Measurements from ENCODE around the gene PHETA1. TPM values are rescaled to one million over a fixed set of nuclear protein-coding genes. Genes with fewer than 3 reads are reported as not detected.
A peak's percentile ranks its signal among the peaks of the same experiment; 100 is the strongest.

The PHETA1 gene, protein sequence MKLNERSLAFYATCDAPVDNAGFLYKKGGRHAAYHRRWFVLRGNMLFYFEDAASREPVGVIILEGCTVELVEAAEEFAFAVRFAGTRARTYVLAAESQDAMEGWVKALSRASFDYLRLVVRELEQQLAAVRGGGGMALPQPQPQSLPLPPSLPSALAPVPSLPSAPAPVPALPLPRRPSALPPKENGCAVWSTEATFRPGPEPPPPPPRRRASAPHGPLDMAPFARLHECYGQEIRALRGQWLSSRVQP
- total RNA-seq = 1 to 10 TPM; 4.7 to 6.4 TPM
- 1 to 10 TPM in 1 of 2 donors, under 1 TPM in 1; 0.24 to 1.4 TPM for polyA plus RNA-seq

DNA sequence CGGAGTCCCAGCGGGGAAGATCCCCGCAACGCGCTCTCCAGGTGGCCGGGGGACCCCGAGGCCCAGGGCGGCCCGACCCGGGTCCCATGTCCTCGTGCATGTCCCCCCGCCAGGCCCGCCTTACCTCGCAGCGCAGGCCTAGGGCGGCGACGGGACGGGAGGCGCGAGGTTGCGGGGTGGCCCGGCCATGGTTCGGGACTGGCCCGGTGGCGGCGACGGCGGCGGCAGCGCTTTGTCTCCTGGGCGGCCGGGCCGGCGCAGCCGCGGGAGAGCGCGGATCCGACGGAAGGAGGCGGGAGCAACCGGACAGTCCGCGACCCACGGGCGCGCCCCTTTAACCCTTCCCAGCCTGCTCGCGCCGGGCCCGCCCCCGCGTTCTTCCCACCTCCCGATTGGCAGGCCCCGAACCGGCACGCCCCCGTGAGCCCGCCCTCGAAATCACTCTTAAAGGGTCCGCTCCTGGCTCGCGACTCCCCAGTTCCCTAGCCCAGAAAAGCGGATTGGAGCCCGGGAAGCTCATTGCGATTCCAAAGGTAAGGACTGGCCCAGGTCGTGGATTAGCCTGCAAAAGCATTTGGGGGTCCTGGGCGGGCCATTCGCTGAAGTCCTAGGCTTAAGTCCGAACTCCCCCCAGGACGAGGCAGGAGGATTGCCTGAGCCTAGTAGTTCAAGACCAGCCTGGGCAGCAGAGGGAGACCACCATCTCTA is at the start of gene PHETA1:
Gene PHETA1, minus strand, starts transcription at position 308 of the 708 bp plus-strand sequence. CDS start 5,668 bp downstream, outside the sequence.
- H3K36me3 Mint-ChIP-seq = peaks cover 0 to 2% of the 10 kb centered on the region in 2 donors
- no peaks in the 10 kb centered on the region for H3K27me3 ChIP-seq (ENCODE audit: insufficient read depth, low read length)
- H3K9me3 ChIP-seq (ENCODE audit: control insufficient read depth in 1 of 2, low read length in 2 of 2) = no peaks in the 10 kb centered on the region
- peak within 1 kb of the TSS in 5 of 7 donors; percentile 65 to 84 (median 73) for H3K27ac Mint-ChIP-seq
- peaks cover 23% of the 10 kb centered on the region for H3K4me1 ChIP-seq (ENCODE audit: insufficient read depth, low read length)
- peak within 1 kb of the TSS; percentile 83 to 89 (median 88) for H3K4me3 Mint-ChIP-seq
- peak; percentile 51 to 66 (median 54) for DNase-seq
- H3K36me3 ChIP-seq (ENCODE audit: insufficient read depth, low read length) = no peaks in the 10 kb centered on the region
- H3K4me1 Mint-ChIP-seq = peaks cover 14 to 30% (median 19%) of the 10 kb centered on the region in 4 donors
- ChIA-PET POLR2A (ENCODE audit: partially characterized antibody) (interaction anchor here (0.7 to 1.1 kb wide), 2 partner anchors 28 to 83 kb away, joined by 3 to 4 read pairs; no protein-coding TSS in a partner anchor), CTCF (ENCODE audit: partially characterized antibody) (interaction anchor here (2.3 kb wide), 2 partner anchors 28 to 83 kb away, joined by 8 to 11 read pairs; no protein-coding TSS in a partner anchor)
- no peaks in the 10 kb centered on the region for H3K9me3 Mint-ChIP-seq
- peaks cover 0 to 3% of the 10 kb centered on the region in 2 donors for H3K27me3 Mint-ChIP-seq
- intact Hi-C loops (cut with micrococcal nuclease) = no loop called here
- H3K4me3 ChIP-seq (ENCODE audit: low read length in 2 of 2) = peak within 1 kb of the TSS; percentile 47 to 54
- H3K27ac ChIP-seq (ENCODE audit: low read depth, low read length) = peak within 1 kb of the TSS; percentile 31

DNA sequence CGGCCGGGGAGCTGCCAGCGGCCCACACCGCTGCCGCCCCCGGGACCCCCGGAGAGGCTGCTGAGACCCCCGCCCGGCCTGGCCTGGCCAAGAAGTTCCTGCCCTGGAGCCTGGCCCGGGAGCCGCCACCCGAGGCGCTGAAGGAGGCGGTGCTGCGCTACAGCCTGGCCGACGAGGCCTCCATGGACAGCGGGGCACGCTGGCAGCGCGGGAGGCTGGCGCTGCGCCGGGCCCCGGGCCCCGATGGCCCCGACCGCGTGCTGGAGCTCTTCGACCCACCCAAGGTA is 49.6 kb upstream of the PHETA1 start:
- Histone ChIP-seq H3K4me1 (ENCODE audit: insufficient read depth, low read length) (peaks cover 18% of the 10 kb centered on the region), H3K27me3 (ENCODE audit: insufficient read depth, low read length) (no peaks in the 10 kb centered on the region), H3K9me3 (ENCODE audit: control insufficient read depth in 1 of 2, low read length in 2 of 2) (no peaks in the 10 kb centered on the region), H3K4me3 (ENCODE audit: low read length in 2 of 2) (no peak overlapping the region), H3K36me3 (ENCODE audit: insufficient read depth, low read length) (peaks cover 21% of the 10 kb centered on the region), H3K27ac (ENCODE audit: low read depth, low read length) (no peak overlapping the region)
- no peak for DNase-seq
- ChIA-PET CTCF (ENCODE audit: partially characterized antibody) (interaction anchor here (0.9 to 1.9 kb wide), 3 partner anchors 14 to 33 kb away, joined by 4 to 8 read pairs (median 5); no protein-coding TSS in a partner anchor), POLR2A (ENCODE audit: partially characterized antibody) (interaction anchor here (1.3 to 14.7 kb wide), 2 partner anchors 9 to 33 kb away, joined by 4 to 258 read pairs; partner anchors contain the start of gene SH2B3)
- Mint-ChIP-seq H3K36me3 (peaks cover 10 to 53% of the 10 kb centered on the region in 2 donors), H3K9me3 (peaks cover 0 to 4% (median 0%) of the 10 kb centered on the region in 8 donors), H3K4me3 (no peak overlapping the region), H3K27ac (no peak overlapping the region), H3K27me3 (no peaks in the 10 kb centered on the region), H3K4me1 (peaks cover 24 to 54% (median 40%) of the 10 kb centered on the region in 4 donors)
- intact Hi-C loops (cut with micrococcal nuclease) = no loop called here

DNA sequence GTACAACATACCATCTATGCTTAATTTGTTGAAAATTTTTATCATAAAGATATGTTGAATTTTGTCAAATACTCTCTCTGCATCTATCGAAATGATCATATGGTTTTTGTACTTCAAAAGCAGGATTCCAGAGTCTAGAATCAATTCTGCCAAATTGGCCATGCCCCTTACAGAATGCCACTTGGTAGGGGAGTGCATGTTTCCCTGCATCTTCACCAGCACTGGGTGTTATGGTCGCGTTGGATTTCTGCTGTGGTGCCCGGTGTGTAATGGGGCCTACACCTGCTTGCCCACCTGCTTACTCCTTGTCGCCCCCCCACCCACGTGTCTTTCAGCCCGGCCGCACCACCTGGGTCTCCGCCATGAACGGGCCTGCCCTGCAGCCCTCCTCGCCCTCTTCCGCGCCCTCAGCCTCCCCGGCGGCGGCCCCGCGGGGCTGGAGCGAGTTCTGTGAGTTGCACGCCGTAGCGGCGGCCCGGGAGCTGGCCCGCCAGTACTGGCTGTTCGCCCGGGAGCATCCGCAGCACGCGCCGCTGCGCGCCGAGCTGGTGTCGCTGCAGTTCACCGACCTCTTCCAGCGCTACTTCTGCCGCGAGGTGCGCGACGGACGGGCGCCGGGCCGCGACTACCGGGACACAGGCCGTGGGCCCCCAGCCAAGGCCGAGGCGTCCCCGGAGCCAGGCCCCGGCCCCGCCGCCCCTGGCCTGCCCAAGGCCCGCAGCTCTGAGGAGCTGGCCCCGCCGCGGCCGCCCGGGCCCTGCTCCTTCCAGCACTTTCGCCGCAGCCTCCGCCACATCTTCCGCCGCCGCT is 49.1 kb upstream of the PHETA1 start:
- no peaks in the 10 kb centered on the region for H3K27me3 ChIP-seq (ENCODE audit: insufficient read depth, low read length)
- Mint-ChIP-seq H3K4me3 (no peak overlapping the region), H3K4me1 (peaks cover 30 to 57% (median 44%) of the 10 kb centered on the region in 4 donors), H3K27me3 (no peaks in the 10 kb centered on the region), H3K36me3 (peaks cover 10 to 58% of the 10 kb centered on the region in 2 donors), H3K27ac (peak overlapping the region in 1 of 7 donors; percentile 29), H3K9me3 (peaks cover 0 to 4% (median 0%) of the 10 kb centered on the region in 8 donors)
- POLR2A ChIA-PET (ENCODE audit: partially characterized antibody) = interaction anchor here (14.7 kb wide), 1 partner anchor 8 kb away, joined by 258 read pairs; the partner anchor contains the start of gene SH2B3
- no peak for DNase-seq
- H3K9me3 ChIP-seq (ENCODE audit: control insufficient read depth in 1 of 2, low read length in 2 of 2) = no peaks in the 10 kb centered on the region
- CTCF ChIA-PET (ENCODE audit: partially characterized antibody) = interaction anchor here (0.9 to 1.9 kb wide), 3 partner anchors 13 to 33 kb away, joined by 4 to 8 read pairs (median 5); no protein-coding TSS in a partner anchor
- intact Hi-C loops (cut with micrococcal nuclease) = no loop called here
- no peak overlapping the region for H3K4me3 ChIP-seq (ENCODE audit: low read length in 2 of 2)
- H3K4me1 ChIP-seq (ENCODE audit: insufficient read depth, low read length) = peaks cover 23% of the 10 kb centered on the region
- no peak overlapping the region for H3K27ac ChIP-seq (ENCODE audit: low read depth, low read length)
- peaks cover 21% of the 10 kb centered on the region for H3K36me3 ChIP-seq (ENCODE audit: insufficient read depth, low read length)

DNA sequence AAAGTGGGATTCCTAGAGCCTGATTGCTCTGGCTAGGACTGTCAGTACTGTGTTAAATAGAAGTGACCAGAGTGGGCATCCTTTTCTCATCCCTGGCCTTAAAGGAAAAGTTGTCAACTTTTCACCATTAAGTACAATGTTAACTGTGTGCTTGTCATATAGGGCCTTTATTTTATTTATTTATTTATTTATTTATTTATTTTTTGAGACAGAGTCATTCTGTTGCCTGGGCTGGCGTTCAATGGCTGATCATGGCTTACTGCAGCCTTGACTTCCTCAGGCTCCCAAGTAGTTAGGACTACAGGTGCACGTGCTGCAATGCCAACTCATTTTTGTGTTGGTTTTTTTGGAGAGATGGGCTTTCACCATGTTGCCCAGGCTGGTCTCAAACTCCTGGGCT is 48.4 kb upstream of the PHETA1 start:
- peaks cover 10 to 57% of the 10 kb centered on the region in 2 donors for H3K36me3 Mint-ChIP-seq
- CTCF ChIA-PET (ENCODE audit: partially characterized antibody) = no interaction called here
- H3K27ac Mint-ChIP-seq = peak overlapping the region in 6 of 7 donors; percentile 9 to 79 (median 56)

DNA sequence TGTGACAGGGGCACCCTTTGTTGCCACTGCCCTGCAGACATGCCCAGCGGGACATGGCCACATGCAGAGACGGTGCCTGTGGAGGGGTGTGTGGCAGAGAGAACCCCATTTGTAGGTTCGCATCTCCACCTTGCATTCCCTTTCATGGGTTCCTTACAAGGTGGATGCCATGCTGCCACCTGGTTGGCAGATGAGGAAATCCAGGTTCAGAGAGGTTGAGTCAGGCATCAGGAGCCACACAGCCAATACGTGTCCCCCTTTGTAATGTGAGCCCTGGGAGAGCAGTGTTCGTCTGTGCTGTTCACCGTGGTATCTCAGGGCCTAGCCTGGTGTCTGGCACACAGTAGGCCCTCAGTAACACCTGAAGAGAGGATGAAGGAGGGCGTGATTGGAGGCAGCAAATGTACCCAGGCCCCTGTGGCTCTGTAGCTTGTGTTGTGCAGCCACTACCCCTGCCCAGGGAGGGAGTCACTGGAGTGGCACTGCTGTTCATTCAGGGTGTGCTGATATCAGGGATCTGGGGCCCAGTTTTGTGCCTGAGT is 45.9 kb upstream of the PHETA1 start:
- Histone ChIP-seq H3K27me3 (ENCODE audit: insufficient read depth, low read length) (no peaks in the 10 kb centered on the region), H3K36me3 (ENCODE audit: insufficient read depth, low read length) (peaks cover 6% of the 10 kb centered on the region), H3K4me1 (ENCODE audit: insufficient read depth, low read length) (peaks cover 55% of the 10 kb centered on the region), H3K27ac (ENCODE audit: low read depth, low read length) (no peak overlapping the region), H3K4me3 (ENCODE audit: low read length in 2 of 2) (no peak overlapping the region), H3K9me3 (ENCODE audit: control insufficient read depth in 1 of 2, low read length in 2 of 2) (no peaks in the 10 kb centered on the region)
- Mint-ChIP-seq H3K27ac (peak overlapping the region; percentile 73 to 93 (median 86)), H3K9me3 (peaks cover 0 to 4% (median 0%) of the 10 kb centered on the region in 8 donors), H3K4me3 (peak overlapping the region in 4 of 8 donors; percentile 17 to 43 (median 32)), H3K4me1 (peaks cover 36 to 70% (median 57%) of the 10 kb centered on the region in 4 donors), H3K36me3 (peaks cover 4 to 43% of the 10 kb centered on the region in 2 donors), H3K27me3 (no peaks in the 10 kb centered on the region)
- POLR2A ChIA-PET (ENCODE audit: partially characterized antibody) = interaction anchor here (15.0 to 22.3 kb wide), 2 partner anchors 10 to 31 kb away, joined by 258 to 683 read pairs; no protein-coding TSS in a partner anchor
- intact Hi-C loops (cut with micrococcal nuclease) = no loop called here
- no peak for DNase-seq
- CTCF ChIA-PET (ENCODE audit: partially characterized antibody) = interaction anchor here (5.3 to 23.0 kb wide), 2 partner anchors 11 to 37 kb away, joined by 42 to 1282 read pairs; no protein-coding TSS in a partner anchor

More for the DNA sequence above, 48.4 kb upstream of the PHETA1 start:
- H3K4me3 ChIP-seq (ENCODE audit: low read length in 2 of 2) = no peak overlapping the region
- no peak overlapping the region for H3K4me3 Mint-ChIP-seq
- H3K4me1 ChIP-seq (ENCODE audit: insufficient read depth, low read length) = peaks cover 30% of the 10 kb centered on the region
- no peaks in the 10 kb centered on the region for H3K9me3 ChIP-seq (ENCODE audit: control insufficient read depth in 1 of 2, low read length in 2 of 2)
- no peak for DNase-seq
- H3K9me3 Mint-ChIP-seq = peaks cover 0 to 4% (median 0%) of the 10 kb centered on the region in 8 donors
- POLR2A ChIA-PET (ENCODE audit: partially characterized antibody) = interaction anchor here (15.0 to 22.3 kb wide), 2 partner anchors 8 to 29 kb away, joined by 258 to 683 read pairs; no protein-coding TSS in a partner anchor
- no peak overlapping the region for H3K27ac ChIP-seq (ENCODE audit: low read depth, low read length)
- peaks cover 36 to 60% (median 47%) of the 10 kb centered on the region in 4 donors for H3K4me1 Mint-ChIP-seq
- H3K27me3 Mint-ChIP-seq = no peaks in the 10 kb centered on the region
- intact Hi-C loops (cut with micrococcal nuclease) = no loop called here
- H3K36me3 ChIP-seq (ENCODE audit: insufficient read depth, low read length) = peaks cover 21% of the 10 kb centered on the region
- no peaks in the 10 kb centered on the region for H3K27me3 ChIP-seq (ENCODE audit: insufficient read depth, low read length)

DNA sequence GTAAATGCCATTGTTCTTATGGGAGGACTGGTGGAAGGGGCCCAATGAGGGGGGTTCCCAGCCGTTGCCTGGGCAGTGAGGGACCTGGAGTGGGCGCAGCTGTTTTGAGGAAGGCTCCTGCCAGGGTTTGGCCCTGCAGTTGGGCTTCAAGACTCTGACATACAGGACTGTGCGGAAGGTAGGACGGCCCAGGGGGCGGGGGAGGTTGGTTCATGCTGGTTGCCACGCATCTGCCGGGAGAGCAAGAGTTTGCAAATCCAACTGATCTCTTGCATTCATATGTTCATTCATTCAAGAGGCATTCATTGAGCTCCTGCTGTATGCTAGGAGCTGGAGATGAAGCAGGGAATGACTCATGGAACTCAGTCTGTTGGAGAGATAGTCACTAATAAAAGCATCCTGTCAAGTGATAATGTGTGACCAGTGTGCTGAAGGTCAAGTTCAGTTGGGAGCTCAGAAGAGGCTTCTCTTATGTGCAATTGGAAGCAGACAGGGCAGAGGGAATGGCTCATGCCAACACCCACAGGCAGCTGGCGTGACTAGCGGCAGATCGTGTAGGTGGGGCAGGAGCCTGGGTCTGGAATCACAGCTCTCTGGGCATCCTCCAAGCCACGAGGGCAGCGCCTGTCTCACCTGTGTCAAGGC is 44.7 kb upstream of the PHETA1 start:
- Mint-ChIP-seq H3K9me3 (peaks cover 0 to 4% (median 0%) of the 10 kb centered on the region in 8 donors), H3K4me3 (peak overlapping the region in 6 of 8 donors; percentile 19 to 87 (median 56)), H3K27me3 (no peaks in the 10 kb centered on the region), H3K27ac (peak overlapping the region; percentile 93 to 98 (median 93)), H3K4me1 (peaks cover 42 to 81% (median 68%) of the 10 kb centered on the region in 4 donors), H3K36me3 (peaks cover 4 to 38% of the 10 kb centered on the region in 2 donors)
- intact Hi-C loops (cut with micrococcal nuclease) = no loop called here
- peak overlapping the region; percentile 97 for H3K27ac ChIP-seq (ENCODE audit: low read depth, low read length)
- CTCF ChIA-PET (ENCODE audit: partially characterized antibody) = interaction anchor here (1.1 to 23.0 kb wide), 7 partner anchors 10 to 38 kb away, joined by 5 to 1282 read pairs (median 19); no protein-coding TSS in a partner anchor
- POLR2A ChIA-PET (ENCODE audit: partially characterized antibody) = interaction anchor here (15.0 to 22.3 kb wide), 2 partner anchors 12 to 33 kb away, joined by 258 to 683 read pairs; no protein-coding TSS in a partner anchor
- H3K9me3 ChIP-seq (ENCODE audit: control insufficient read depth in 1 of 2, low read length in 2 of 2) = no peaks in the 10 kb centered on the region
- no peak for DNase-seq
- no peaks in the 10 kb centered on the region for H3K27me3 ChIP-seq (ENCODE audit: insufficient read depth, low read length)
- H3K4me3 ChIP-seq (ENCODE audit: low read length in 2 of 2) = no peak overlapping the region
- peaks cover 67% of the 10 kb centered on the region for H3K4me1 ChIP-seq (ENCODE audit: insufficient read depth, low read length)
- H3K36me3 ChIP-seq (ENCODE audit: insufficient read depth, low read length) = peaks cover 6% of the 10 kb centered on the region
